ENCODE data around the gene HCFC1.
A peak's percentile ranks its signal among the peaks of the same experiment; 100 is the strongest.

Gene HCFC1

GRCh38 chrX:153956044-153956907, 15.3 kb downstream of the HCFC1 start:
- no peak for DNase-seq

- no peak for DNase-seq
Observed at GRCh38 chrX:153955228-153955732, 16.3 kb downstream of the HCFC1 start.

- DNase-seq: no peak
Observed at GRCh38 chrX:153954558-153955227, 16.9 kb downstream of the HCFC1 start.

GRCh38 chrX:153953892-153954557, 17.6 kb downstream of the HCFC1 start:
- no peak for DNase-seq

- DNase-seq: peak; percentile 40
Observed at GRCh38 chrX:153953342-153953830, 18.2 kb downstream of the HCFC1 start.

GRCh38 chrX:153952373-153953026, 19.1 kb downstream of the HCFC1 start:
- no peak for DNase-seq

- DNase-seq: no peak
Observed at GRCh38 chrX:153951683-153952372, 19.8 kb downstream of the HCFC1 start.

GRCh38 chrX:153950127-153950526, 21.5 kb downstream of the HCFC1 start:
- no peak for DNase-seq

GRCh38 chrX:153948847-153949805, 22.5 kb downstream of the HCFC1 start:
- DNase-seq: no peak

GRCh38 chrX:153948002-153948466, 23.6 kb downstream of the HCFC1 start:
- no peak for DNase-seq

- DNase-seq: peak; percentile 73
Observed at GRCh38 chrX:153947009-153947769, 24.4 kb downstream of the HCFC1 start.

- DNase-seq: no peak
Observed at GRCh38 chrX:153945956-153946943, 25.4 kb downstream of the HCFC1 start.

GRCh38 chrX:153944800-153945150, 26.8 kb downstream of the HCFC1 start:
- DNase-seq: no peak

GRCh38 chrX:153944140-153944799, 27.3 kb downstream of the HCFC1 start, which contains the start of gene RENBP:
RENBP (minus strand) TSS chrX:153944643; CDS start chrX:153944610, 33 bp downstream.
- DNase-seq: no peak

GRCh38 chrX:153941336-153942252, 30.0 kb downstream of the HCFC1 start:
- no peak for DNase-seq

GRCh38 chrX:153939573-153939972, 32.0 kb downstream of the HCFC1 start:
- DNase-seq: peak; percentile 51

- no peak for DNase-seq
Observed at GRCh38 chrX:153938226-153938786, 33.3 kb downstream of the HCFC1 start.

All from NCI-H146 (cell line).